IPS-18a (cell line): ENCODE measurements around the gene HSD11B2.

Source experiments
- H3K27ac ChIP-seq: one replicate; pipeline ENCODE4 v1.5.1; 2013; ENCODE audit warnings: low read length
- H3K27me3 ChIP-seq: one replicate; pipeline ENCODE4 v1.6.1; 2013; ENCODE audit warnings: mild to moderate bottlenecking, low read length; ENCODE audit not compliant: control insufficient read depth, insufficient read depth
- H3K36me3 ChIP-seq: one replicate; pipeline ENCODE4 v1.6.1; 2013; ENCODE audit warnings: low read depth, low read length; ENCODE audit not compliant: control insufficient read depth
- H3K4me1 ChIP-seq: one replicate; pipeline ENCODE4 v1.6.1; 2013; ENCODE audit warnings: low read depth, low read length; ENCODE audit not compliant: control insufficient read depth
- H3K4me3 ChIP-seq: one replicate; pipeline ENCODE4 v1.5.1; 2013; ENCODE audit warnings: low read length
- H3K9ac ChIP-seq: one replicate; pipeline ENCODE4 v1.6.1; 2013; ENCODE audit warnings: mild to moderate bottlenecking, low read length, moderate library complexity
- H3K9me3 ChIP-seq: one replicate; pipeline ENCODE4 v1.6.1; 2013; ENCODE audit warnings: low read depth, low read length; ENCODE audit not compliant: control insufficient read depth

HSD11B2 gene

GRCh38 chr16:67423611-67424260, 7.2 kb upstream of the HSD11B2 start:
- no peaks in the 10 kb centered on the region for H3K9me3 ChIP-seq
- H3K4me3 ChIP-seq: peak overlapping the region; percentile 46
- no peaks in the 10 kb centered on the region for H3K36me3 ChIP-seq
- H3K27ac ChIP-seq: peak overlapping the region; percentile 94
- peak overlapping the region; percentile 60 for H3K9ac ChIP-seq
- peaks cover 4% of the 10 kb centered on the region for H3K27me3 ChIP-seq
- H3K4me1 ChIP-seq: peaks cover 44% of the 10 kb centered on the region

GRCh38 chr16:67424261-67424615, 6.7 kb upstream of the HSD11B2 start:
- Histone ChIP-seq H3K4me3 (peak overlapping the region; percentile 46), H3K27me3 (peaks cover 9% of the 10 kb centered on the region), H3K36me3 (no peaks in the 10 kb centered on the region), H3K4me1 (peaks cover 44% of the 10 kb centered on the region), H3K9ac (peak overlapping the region; percentile 60), H3K27ac (peak overlapping the region; percentile 94), H3K9me3 (no peaks in the 10 kb centered on the region)

- Histone ChIP-seq H3K4me3 (peak overlapping the region; percentile 46), H3K9ac (peak overlapping the region; percentile 60), H3K27me3 (peaks cover 18% of the 10 kb centered on the region)
Observed at GRCh38 chr16:67425061-67425460, 5.9 kb upstream of the HSD11B2 start.

GRCh38 chr16:67425580-67425979, 5.3 kb upstream of the HSD11B2 start:
- Histone ChIP-seq H3K27me3 (peaks cover 23% of the 10 kb centered on the region), H3K4me1 (peaks cover 44% of the 10 kb centered on the region), H3K27ac (peak overlapping the region; percentile 94), H3K36me3 (no peaks in the 10 kb centered on the region), H3K4me3 (peak overlapping the region; percentile 46), H3K9me3 (no peaks in the 10 kb centered on the region), H3K9ac (no peak overlapping the region)

More at GRCh38 chr16:67425061-67425460, 5.9 kb upstream of the HSD11B2 start:
- Histone ChIP-seq H3K36me3 (no peaks in the 10 kb centered on the region), H3K9me3 (no peaks in the 10 kb centered on the region), H3K27ac (peak overlapping the region; percentile 94), H3K4me1 (peaks cover 41% of the 10 kb centered on the region)

- Histone ChIP-seq H3K27me3 (peaks cover 23% of the 10 kb centered on the region), H3K9ac (no peak overlapping the region)
Observed at GRCh38 chr16:67426022-67426421, 4.9 kb upstream of the HSD11B2 start.

GRCh38 chr16:67426950-67427349, 4.0 kb upstream of the HSD11B2 start:
- no peak overlapping the region for H3K4me3 ChIP-seq
- H3K27me3 ChIP-seq: peaks cover 29% of the 10 kb centered on the region
- H3K4me1 ChIP-seq: peaks cover 49% of the 10 kb centered on the region
- no peaks in the 10 kb centered on the region for H3K9me3 ChIP-seq
- H3K36me3 ChIP-seq: no peaks in the 10 kb centered on the region
- H3K27ac ChIP-seq: no peak overlapping the region
- H3K9ac ChIP-seq: no peak overlapping the region

More at GRCh38 chr16:67426022-67426421, 4.9 kb upstream of the HSD11B2 start:
- Histone ChIP-seq H3K4me3 (no peak overlapping the region), H3K9me3 (no peaks in the 10 kb centered on the region), H3K36me3 (no peaks in the 10 kb centered on the region), H3K4me1 (peaks cover 44% of the 10 kb centered on the region), H3K27ac (no peak overlapping the region)

- H3K4me1 ChIP-seq: peaks cover 52% of the 10 kb centered on the region
- peaks cover 29% of the 10 kb centered on the region for H3K27me3 ChIP-seq
- H3K9me3 ChIP-seq: no peaks in the 10 kb centered on the region
- no peak overlapping the region for H3K27ac ChIP-seq
- H3K36me3 ChIP-seq: no peaks in the 10 kb centered on the region
- no peak overlapping the region for H3K9ac ChIP-seq
- no peak overlapping the region for H3K4me3 ChIP-seq
Observed at GRCh38 chr16:67428146-67428731, 2.7 kb upstream of the HSD11B2 start.

GRCh38 chr16:67429053-67429798, 1.7 kb upstream of the HSD11B2 start:
- Histone ChIP-seq H3K36me3 (no peaks in the 10 kb centered on the region), H3K9ac (no peak overlapping the region), H3K4me3 (no peak overlapping the region), H3K4me1 (peaks cover 44% of the 10 kb centered on the region), H3K9me3 (no peaks in the 10 kb centered on the region), H3K27me3 (peaks cover 29% of the 10 kb centered on the region), H3K27ac (no peak overlapping the region)

GRCh38 chr16:67429799-67430503, 970 bp upstream of the HSD11B2 start:
- Histone ChIP-seq H3K9ac (peak overlapping the region; percentile 58), H3K27ac (no peak overlapping the region), H3K36me3 (no peaks in the 10 kb centered on the region), H3K27me3 (peaks cover 29% of the 10 kb centered on the region), H3K4me1 (peaks cover 36% of the 10 kb centered on the region), H3K4me3 (peak overlapping the region; percentile 61), H3K9me3 (no peaks in the 10 kb centered on the region)

- H3K9me3 ChIP-seq: no peaks in the 10 kb centered on the region
- H3K9ac ChIP-seq: peak overlapping the region; percentile 58
- H3K4me3 ChIP-seq: peak overlapping the region; percentile 61
- no peaks in the 10 kb centered on the region for H3K36me3 ChIP-seq
- H3K27me3 ChIP-seq: peaks cover 29% of the 10 kb centered on the region
- H3K4me1 ChIP-seq: peaks cover 31% of the 10 kb centered on the region
- H3K27ac ChIP-seq: no peak overlapping the region
Observed at GRCh38 chr16:67430504-67430976, 381 bp upstream of the HSD11B2 start.
